GM23248 (cell line): ENCODE data around the gene GALNT12.

Experiments
- EZH2 ChIP-seq: fragments of 200-600 bp; sonication (generic); IDR thresholded peaks from 2 replicates; pipeline ENCODE4 v1.6.1; 2018; ENCODE audit warnings: antibody characterized with exemption, mild to moderate bottlenecking; ENCODE audit not compliant: insufficient read depth, poor library complexity, severe bottlenecking
- EZH2phosphoT487 ChIP-seq: fragments of 200-600 bp; sonication (generic); IDR thresholded peaks from 2 replicates; pipeline ENCODE4 v1.6.1; 2018; ENCODE audit warnings: antibody characterized with exemption, moderate library complexity, mild to moderate bottlenecking, low read depth; ENCODE audit not compliant: insufficient read depth

GRCh38 chr9:98768344-98768743 is 39.1 kb upstream of the GALNT12 start:
- TF ChIP-seq EZH2, result no peak
- TF ChIP-seq EZH2phosphoT487, result no peak
